Peyer's patch (tissue), 4 donors: Measurements from ENCODE around the gene KDM6B. TPM values are rescaled to one million over a fixed set of nuclear protein-coding genes. Genes with fewer than 3 reads are reported as not detected.

Experiments
- DNase-seq, 3 donors: peaks; one replicate each; pipeline ENCODE4 v3.0.0-alpha.2; 2017 to 2019
- H3K27ac ChIP-seq, 4 donors: fragments of 200-600 bp; sonication (generic); one replicate each; pipeline ENCODE4 v1.5.1; 2016 to 2019
- H3K27me3 ChIP-seq, 2 donors: fragments of 200-600 bp; sonication (generic); one replicate each; pipeline ENCODE4 v1.5.1; 2019
- H3K36me3 ChIP-seq, 3 donors: fragments of 200-600 bp; sonication (generic); one replicate each; pipeline ENCODE4 v1.5.1; 2016 to 2019
- H3K4me1 ChIP-seq, 4 donors: fragments of 200-600 bp; sonication (generic); one replicate each; pipeline ENCODE4 v1.5.1; 2016 to 2019
- H3K4me3 ChIP-seq, 4 donors: fragments of 200-600 bp; sonication (generic); 1 replicate in 3 of 4; 2 replicates in 1 of 4; pipeline ENCODE4 v1.5.1; 2016 to 2019; ENCODE audit warnings: mild to moderate bottlenecking in 1 of 4
- H3K9me3 ChIP-seq, 4 donors: fragments of 200-600 bp; sonication (generic); one replicate each; pipeline ENCODE4 v1.5.1; 2016 to 2019; ENCODE audit warnings: mild to moderate bottlenecking in 1 of 4
- POLR2A ChIP-seq, 2 donors: fragments of 450-650 bp; IDR thresholded peaks; one replicate each; pipeline ENCODE4 v1.5.1; 2017; ENCODE audit warnings: antibody characterized with exemption in 2 of 2, mild to moderate bottlenecking in 2 of 2, moderate library complexity in 2 of 2
- total RNA-seq, 4 donors: library from RNA; depleted of rRNA; stranded (reverse); fragments of >200 nt; gene quantifications; one replicate each; pipeline ENCODE4 v1.1.0, GENCODE V29; 2016
- TF ChIP-seq, protein P1 (sequence below), 6 experiments: fragments of 450-650 bp in 4 of 6; fragments of 200-600 bp in 2 of 6; sonication (generic) in 1 of 6; IDR thresholded peaks; one replicate each; pipeline ENCODE4 v1.5.1; 2017 to 2019; ENCODE audit warnings: antibody characterized with exemption in 6 of 6, mild to moderate bottlenecking in 3 of 6, moderate library complexity in 1 of 6

The KDM6B gene
- total RNA-seq, 4 donors from 2014 or later = 32.1 to 45.6 (median 36.4) TPM

DNA sequence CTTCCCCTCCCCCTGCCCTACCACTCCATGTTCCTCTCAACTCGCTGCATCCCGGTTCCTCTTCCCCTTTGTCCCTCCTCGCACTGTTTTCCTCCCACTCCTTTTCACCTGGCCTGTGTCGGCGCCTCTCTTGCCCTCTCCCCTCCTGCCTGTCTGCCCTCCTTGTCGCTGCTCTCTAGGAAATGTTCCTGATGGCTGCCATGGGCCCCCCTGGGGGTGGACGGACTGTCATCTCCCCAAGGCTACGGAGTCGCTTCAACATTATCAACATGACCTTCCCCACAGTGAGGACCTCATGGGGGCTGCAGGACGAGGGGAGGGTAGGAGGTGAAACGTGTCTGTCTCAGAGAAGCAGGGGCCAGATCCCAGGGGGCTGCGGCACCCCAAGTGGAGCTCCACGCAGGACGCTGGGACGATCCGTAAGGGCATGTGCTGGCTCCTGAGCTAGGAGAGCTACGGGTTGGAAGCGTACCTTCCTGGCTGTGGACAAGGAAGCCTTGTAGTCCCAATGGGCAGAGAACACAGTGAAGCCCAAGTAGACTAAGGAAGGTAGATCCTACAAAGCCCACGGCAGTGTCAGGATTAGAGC is 39.8 kb upstream of the KDM6B start:
- no peak overlapping the region for H3K4me3 ChIP-seq
- DNase-seq = no peak
- TF ChIP-seq, protein P1, sequence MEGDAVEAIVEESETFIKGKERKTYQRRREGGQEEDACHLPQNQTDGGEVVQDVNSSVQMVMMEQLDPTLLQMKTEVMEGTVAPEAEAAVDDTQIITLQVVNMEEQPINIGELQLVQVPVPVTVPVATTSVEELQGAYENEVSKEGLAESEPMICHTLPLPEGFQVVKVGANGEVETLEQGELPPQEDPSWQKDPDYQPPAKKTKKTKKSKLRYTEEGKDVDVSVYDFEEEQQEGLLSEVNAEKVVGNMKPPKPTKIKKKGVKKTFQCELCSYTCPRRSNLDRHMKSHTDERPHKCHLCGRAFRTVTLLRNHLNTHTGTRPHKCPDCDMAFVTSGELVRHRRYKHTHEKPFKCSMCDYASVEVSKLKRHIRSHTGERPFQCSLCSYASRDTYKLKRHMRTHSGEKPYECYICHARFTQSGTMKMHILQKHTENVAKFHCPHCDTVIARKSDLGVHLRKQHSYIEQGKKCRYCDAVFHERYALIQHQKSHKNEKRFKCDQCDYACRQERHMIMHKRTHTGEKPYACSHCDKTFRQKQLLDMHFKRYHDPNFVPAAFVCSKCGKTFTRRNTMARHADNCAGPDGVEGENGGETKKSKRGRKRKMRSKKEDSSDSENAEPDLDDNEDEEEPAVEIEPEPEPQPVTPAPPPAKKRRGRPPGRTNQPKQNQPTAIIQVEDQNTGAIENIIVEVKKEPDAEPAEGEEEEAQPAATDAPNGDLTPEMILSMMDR (IDR thresholded peaks at IDR 0.05) = no peak
- TF ChIP-seq POLR2A (IDR thresholded peaks at IDR 0.05) = no peak
- no peaks in the 10 kb centered on the region for H3K4me1 ChIP-seq
- no peaks in the 10 kb centered on the region for H3K9me3 ChIP-seq
- no peak overlapping the region for H3K27ac ChIP-seq
- no peaks in the 10 kb centered on the region for H3K27me3 ChIP-seq
- H3K36me3 ChIP-seq = no peaks in the 10 kb centered on the region

DNA sequence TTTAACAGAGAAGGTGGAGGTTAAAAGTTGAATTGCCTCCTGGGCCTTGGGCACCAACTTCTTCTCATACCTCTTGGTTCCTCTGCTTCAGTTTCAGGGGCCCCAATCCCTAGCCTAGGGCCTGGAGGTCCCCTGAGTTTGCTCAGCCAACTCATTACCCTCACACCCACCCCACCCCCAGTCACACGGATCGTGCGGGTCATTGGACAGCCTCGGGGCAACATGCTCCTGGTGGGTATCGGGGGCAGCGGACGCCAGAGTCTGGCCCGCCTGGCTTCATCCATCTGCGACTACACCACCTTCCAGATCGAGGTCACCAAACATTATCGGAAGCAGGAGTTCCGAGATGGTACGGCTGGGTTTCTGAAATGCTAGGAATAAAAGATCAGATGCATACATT is 36.0 kb upstream of the KDM6B start:
- TF ChIP-seq, protein P1 (IDR thresholded peaks at IDR 0.05) = no peak
- no peak for TF ChIP-seq POLR2A (IDR thresholded peaks at IDR 0.05)
- no peaks in the 10 kb centered on the region for H3K9me3 ChIP-seq
- H3K4me3 ChIP-seq = no peak overlapping the region
- H3K4me1 ChIP-seq = no peaks in the 10 kb centered on the region
- no peaks in the 10 kb centered on the region for H3K36me3 ChIP-seq
- H3K27ac ChIP-seq = no peak overlapping the region
- H3K27me3 ChIP-seq = no peaks in the 10 kb centered on the region
- DNase-seq = no peak

DNA sequence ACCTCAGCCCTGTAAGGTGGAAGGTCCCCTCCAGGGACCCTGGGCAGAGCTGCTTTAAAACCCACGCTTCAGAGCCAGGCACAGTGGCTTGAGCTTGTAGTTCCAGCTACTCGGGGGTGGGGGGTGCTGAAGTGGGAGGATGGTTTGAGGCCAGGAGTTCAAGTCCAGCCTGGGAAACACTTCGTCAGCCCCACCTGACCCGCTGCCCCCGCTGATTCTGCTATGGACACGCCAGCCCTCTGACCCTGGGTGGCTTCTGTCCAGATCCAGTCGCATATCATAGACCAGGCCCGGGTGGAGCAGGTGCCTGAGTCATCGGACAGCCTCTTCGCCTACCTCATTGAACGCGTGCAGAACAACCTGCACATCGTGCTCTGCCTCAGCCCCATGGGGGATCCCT is 35.2 kb upstream of the KDM6B start:
- no peak for DNase-seq
- TF ChIP-seq POLR2A (IDR thresholded peaks at IDR 0.05) = no peak
- TF ChIP-seq, protein P1 (IDR thresholded peaks at IDR 0.05) = no peak

DNA sequence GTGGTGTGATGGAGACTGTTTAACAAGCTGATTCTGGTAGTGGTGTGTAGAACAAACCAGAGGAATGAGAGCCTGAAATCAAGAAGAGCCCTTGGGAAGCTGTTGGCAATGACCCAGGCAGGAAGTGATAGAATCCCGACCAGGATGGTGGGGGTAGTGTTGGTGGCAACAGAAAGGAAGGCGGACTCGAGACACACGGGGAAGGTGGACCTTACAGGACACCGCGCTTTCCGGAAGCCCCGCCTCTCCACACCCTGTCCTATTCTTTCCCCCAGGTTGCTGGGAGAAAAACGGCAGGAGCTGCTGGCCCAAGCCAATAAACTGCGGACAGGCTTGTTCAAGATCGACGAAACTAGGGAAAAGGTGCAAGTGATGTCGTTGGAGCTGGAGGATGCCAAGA is 30.0 kb upstream of the KDM6B start:
- H3K4me1 ChIP-seq = no peaks in the 10 kb centered on the region
- no peak for DNase-seq
- H3K36me3 ChIP-seq = no peaks in the 10 kb centered on the region
- H3K4me3 ChIP-seq = no peak overlapping the region
- H3K27ac ChIP-seq = no peak overlapping the region
- TF ChIP-seq, protein P1 (IDR thresholded peaks at IDR 0.05) = no peak
- no peak for TF ChIP-seq POLR2A (IDR thresholded peaks at IDR 0.05)
- H3K9me3 ChIP-seq = no peaks in the 10 kb centered on the region
- H3K27me3 ChIP-seq = no peaks in the 10 kb centered on the region

More for the DNA sequence above, 35.2 kb upstream of the KDM6B start:
- no peaks in the 10 kb centered on the region for H3K4me1 ChIP-seq
- no peak overlapping the region for H3K4me3 ChIP-seq
- H3K9me3 ChIP-seq = no peaks in the 10 kb centered on the region
- H3K27ac ChIP-seq = no peak overlapping the region
- H3K36me3 ChIP-seq = no peaks in the 10 kb centered on the region
- H3K27me3 ChIP-seq = no peaks in the 10 kb centered on the region

DNA sequence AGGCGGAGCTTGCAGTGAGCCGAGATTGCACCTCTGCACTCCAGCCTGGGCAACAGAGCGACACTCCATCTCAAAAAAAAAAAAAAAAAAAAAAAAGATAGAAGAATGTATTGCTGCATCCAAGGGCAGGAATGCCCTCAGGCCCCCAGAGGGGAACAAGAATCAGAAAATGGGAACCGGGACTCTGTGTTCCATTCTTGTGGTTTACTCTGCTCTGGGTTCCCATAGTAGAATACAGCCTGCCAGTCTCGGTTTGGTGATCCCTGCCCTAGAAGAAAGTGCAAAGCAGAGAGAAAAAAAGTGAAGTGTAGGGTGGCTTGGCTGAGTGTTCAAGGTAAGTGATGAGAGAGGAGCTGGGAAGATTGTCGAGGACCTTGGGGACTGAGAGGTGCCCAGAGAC is 27.4 kb upstream of the KDM6B start:
- no peak for TF ChIP-seq POLR2A (IDR thresholded peaks at IDR 0.05)
- TF ChIP-seq, protein P1 (IDR thresholded peaks at IDR 0.05) = no peak
- DNase-seq = no peak

DNA sequence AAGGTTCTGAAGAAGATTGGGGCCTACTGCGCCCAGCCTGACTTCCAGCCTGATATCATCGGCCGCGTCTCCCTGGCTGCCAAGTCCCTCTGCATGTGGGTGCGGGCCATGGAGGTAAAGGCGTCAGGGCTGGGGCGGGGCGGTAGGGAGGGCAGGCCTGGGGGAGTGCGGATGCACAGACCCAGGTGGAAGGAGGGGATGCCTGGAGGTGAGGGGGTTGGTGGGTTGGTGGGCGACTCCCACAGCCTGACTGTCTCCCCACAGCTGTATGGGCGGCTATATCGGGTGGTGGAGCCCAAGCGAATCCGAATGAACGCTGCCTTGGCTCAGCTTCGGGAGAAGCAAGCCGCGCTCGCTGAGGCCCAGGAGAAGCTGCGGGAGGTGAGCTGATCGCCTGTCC is 26.8 kb upstream of the KDM6B start:
- Histone ChIP-seq H3K27ac (no peak overlapping the region), H3K36me3 (no peaks in the 10 kb centered on the region), H3K9me3 (no peaks in the 10 kb centered on the region), H3K27me3 (no peaks in the 10 kb centered on the region), H3K4me1 (no peaks in the 10 kb centered on the region), H3K4me3 (no peak overlapping the region)
- DNase-seq = no peak
- TF ChIP-seq, protein P1 (IDR thresholded peaks at IDR 0.05) = no peak
- no peak for TF ChIP-seq POLR2A (IDR thresholded peaks at IDR 0.05)

More for the DNA sequence above, 27.4 kb upstream of the KDM6B start:
- Histone ChIP-seq H3K36me3 (no peaks in the 10 kb centered on the region), H3K27ac (no peak overlapping the region), H3K9me3 (no peaks in the 10 kb centered on the region), H3K4me1 (no peaks in the 10 kb centered on the region), H3K4me3 (no peak overlapping the region), H3K27me3 (no peaks in the 10 kb centered on the region)
